ENCODE measurements around the gene BMP8B.
"Not testable (repeated sequence)": the region's sequence is repeated elsewhere in the genome, so short reads cannot be mapped to it uniquely, and the experiment has no call there.

Gene BMP8B

GRCh38 chr1:39779821-39780220 lies 8.8 kb downstream of the BMP8B start:
- ChIA-PET POLR2A (interaction anchor here (0.9 kb wide), 1 partner anchor 9 kb away, joined by 3 read pairs; the partner anchor contains the start of gene BMP8B), CTCF (interaction anchor here (0.5 kb wide), 1 partner anchor 109 kb away, joined by 3 read pairs; no protein-coding TSS in a partner anchor)
- H3K4me3 ChIP-seq (ENCODE audit: low read depth, low read length): no peak overlapping the region
- TF ChIP-seq ZFP69B (tag by site-specific recombination; IDR thresholded peaks at IDR 0.05): no peak
- no peak for TF ChIP-seq KLF16 (tag by site-specific recombination; IDR thresholded peaks at IDR 0.05)
- no peak for TF ChIP-seq ZNF629 (tag by site-specific recombination; IDR thresholded peaks at IDR 0.05)
- no peak for TF ChIP-seq ZNF473 (tag by site-specific recombination; IDR thresholded peaks at IDR 0.05)
- TF ChIP-seq ZNF514 (tag by site-specific recombination; IDR thresholded peaks at IDR 0.05): no peak
- no peak overlapping the region for H3K27ac ChIP-seq (ENCODE audit: extremely low read depth, low read depth, low read length)
- H3K36me3 ChIP-seq (ENCODE audit: control insufficient read depth in 2 of 2, insufficient read depth in 1 of 2, low read length in 2 of 2): no peaks in the 10 kb centered on the region
- H3K4me1 ChIP-seq (ENCODE audit: control insufficient read depth, insufficient read depth, low read length): peaks cover 5% of the 10 kb centered on the region
- H3K9me3 ChIP-seq (ENCODE audit: control insufficient read depth, insufficient read depth, low read depth, low read length): no peaks in the 10 kb centered on the region

GRCh38 chr1:39779137-39779536 lies 9.5 kb downstream of the BMP8B start:
- Histone ChIP-seq H3K4me1 (ENCODE audit: control insufficient read depth, insufficient read depth, low read length) (peaks cover 5% of the 10 kb centered on the region), H3K9me3 (ENCODE audit: control insufficient read depth, insufficient read depth, low read depth, low read length) (no peaks in the 10 kb centered on the region), H3K4me3 (ENCODE audit: low read depth, low read length) (no peak overlapping the region), H3K36me3 (ENCODE audit: control insufficient read depth in 2 of 2, insufficient read depth in 1 of 2, low read length in 2 of 2) (no peaks in the 10 kb centered on the region), H3K27ac (ENCODE audit: extremely low read depth, low read depth, low read length) (no peak overlapping the region)
- CTCF ChIA-PET: no interaction called here
- POLR2A ChIA-PET: interaction anchor here (0.9 kb wide), 1 partner anchor 9 kb away, joined by 3 read pairs; the partner anchor contains the start of gene BMP8B
- TF ChIP-seq GLIS1 (tag by site-specific recombination; IDR thresholded peaks at IDR 0.05) (peak; percentile 52; the same call in 1 of the 2 replicates), GFI1B (tag by site-specific recombination; IDR thresholded peaks at IDR 0.05) (no peak)

GRCh38 chr1:39778463-39779099 lies 10.1 kb downstream of the BMP8B start:
- H3K9me3 ChIP-seq (ENCODE audit: control insufficient read depth, insufficient read depth, low read depth, low read length); CTCF ChIA-PET; POLR2A ChIA-PET; H3K27ac ChIP-seq (ENCODE audit: extremely low read depth, low read depth, low read length); H3K36me3 ChIP-seq (ENCODE audit: control insufficient read depth in 2 of 2, insufficient read depth in 1 of 2, low read length in 2 of 2); H3K4me3 ChIP-seq (ENCODE audit: low read depth, low read length); H3K4me1 ChIP-seq (ENCODE audit: control insufficient read depth, insufficient read depth, low read length): not testable (repeated sequence)

- H3K36me3 ChIP-seq (ENCODE audit: control insufficient read depth in 2 of 2, insufficient read depth in 1 of 2, low read length in 2 of 2); H3K4me1 ChIP-seq (ENCODE audit: control insufficient read depth, insufficient read depth, low read length); CTCF ChIA-PET; H3K9me3 ChIP-seq (ENCODE audit: control insufficient read depth, insufficient read depth, low read depth, low read length); H3K4me3 ChIP-seq (ENCODE audit: low read depth, low read length); H3K27ac ChIP-seq (ENCODE audit: extremely low read depth, low read depth, low read length); POLR2A ChIA-PET: not testable (repeated sequence)
Measured at GRCh38 chr1:39777896-39778295, 10.8 kb downstream of the BMP8B start.

- Histone ChIP-seq H3K27ac (ENCODE audit: extremely low read depth, low read depth, low read length) (no peak overlapping the region), H3K9me3 (ENCODE audit: control insufficient read depth, insufficient read depth, low read depth, low read length) (no peaks in the 10 kb centered on the region), H3K4me1 (ENCODE audit: control insufficient read depth, insufficient read depth, low read length) (peaks cover 5% of the 10 kb centered on the region), H3K36me3 (ENCODE audit: control insufficient read depth in 2 of 2, insufficient read depth in 1 of 2, low read length in 2 of 2) (no peaks in the 10 kb centered on the region), H3K4me3 (ENCODE audit: low read depth, low read length) (no peak overlapping the region)
- TF ChIP-seq ZNF157 (tag by site-specific recombination; IDR thresholded peaks at IDR 0.05) (no peak), ZNF416 (tag by site-specific recombination; IDR thresholded peaks at IDR 0.05) (no peak), ZNF423 (tag by site-specific recombination; IDR thresholded peaks at IDR 0.05) (no peak), ZNF114 (tag by site-specific recombination; IDR thresholded peaks at IDR 0.05) (no peak), EGR2 (tag by site-specific recombination; IDR thresholded peaks at IDR 0.05; ENCODE audit: low read depth) (peak; percentile 66), ZNF518A (tag by site-specific recombination; conservative IDR thresholded peaks at IDR 0.05; ENCODE audit: low read depth) (no peak), ZNF37A (tag by site-specific recombination; IDR thresholded peaks at IDR 0.05) (no peak), OSR2 (tag by site-specific recombination; IDR thresholded peaks at IDR 0.05) (peak; percentile 58), BCL11B (tag by site-specific recombination; IDR thresholded peaks at IDR 0.05; ENCODE audit: low read depth) (no peak), ZFHX2 (tag by site-specific recombination; conservative IDR thresholded peaks at IDR 0.05) (peak; percentile 68), ZNF510 (tag by site-specific recombination; IDR thresholded peaks at IDR 0.05; ENCODE audit: insufficient replicate concordance) (no peak)
- CTCF ChIA-PET: interaction anchor here (0.5 to 1.0 kb wide), 2 partner anchors 13 to 34 kb away, joined by 3 read pairs; no protein-coding TSS in a partner anchor
- POLR2A ChIA-PET: no interaction called here
Measured at GRCh38 chr1:39777306-39777705, 11.4 kb downstream of the BMP8B start.
